ENCODE measurements around the gene MTHFD1.

DNA sequence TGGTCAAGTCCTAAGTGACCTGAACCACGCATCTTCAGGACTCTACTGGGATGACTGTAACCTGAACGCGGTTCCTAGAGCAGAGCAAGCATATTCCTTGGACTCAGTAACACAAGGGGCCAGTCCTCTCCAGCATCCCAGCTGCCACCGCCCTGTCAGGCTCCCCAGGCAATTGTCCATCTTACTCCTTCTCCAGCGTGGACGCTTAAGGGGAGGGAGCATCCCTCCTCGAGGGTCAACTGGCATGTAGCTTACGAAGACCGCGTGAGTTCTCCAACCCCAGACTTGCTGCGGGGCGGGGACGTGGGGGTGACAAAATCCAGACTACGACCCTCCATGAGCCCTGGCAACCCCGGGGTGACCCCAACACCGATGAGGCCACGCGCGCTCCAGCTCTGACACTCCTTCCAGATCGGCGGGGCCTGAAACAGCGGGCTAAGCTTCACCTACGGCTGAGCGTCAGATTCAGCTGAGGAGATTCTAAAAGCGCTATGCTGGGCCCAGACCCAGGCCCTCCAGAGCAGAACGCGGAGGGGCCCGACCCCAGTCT is 846 bp upstream of the MTHFD1 start:
- no peak for TF ChIP-seq POLR2A (IDR thresholded peaks at IDR 0.05)
- TF ChIP-seq, protein P1, sequence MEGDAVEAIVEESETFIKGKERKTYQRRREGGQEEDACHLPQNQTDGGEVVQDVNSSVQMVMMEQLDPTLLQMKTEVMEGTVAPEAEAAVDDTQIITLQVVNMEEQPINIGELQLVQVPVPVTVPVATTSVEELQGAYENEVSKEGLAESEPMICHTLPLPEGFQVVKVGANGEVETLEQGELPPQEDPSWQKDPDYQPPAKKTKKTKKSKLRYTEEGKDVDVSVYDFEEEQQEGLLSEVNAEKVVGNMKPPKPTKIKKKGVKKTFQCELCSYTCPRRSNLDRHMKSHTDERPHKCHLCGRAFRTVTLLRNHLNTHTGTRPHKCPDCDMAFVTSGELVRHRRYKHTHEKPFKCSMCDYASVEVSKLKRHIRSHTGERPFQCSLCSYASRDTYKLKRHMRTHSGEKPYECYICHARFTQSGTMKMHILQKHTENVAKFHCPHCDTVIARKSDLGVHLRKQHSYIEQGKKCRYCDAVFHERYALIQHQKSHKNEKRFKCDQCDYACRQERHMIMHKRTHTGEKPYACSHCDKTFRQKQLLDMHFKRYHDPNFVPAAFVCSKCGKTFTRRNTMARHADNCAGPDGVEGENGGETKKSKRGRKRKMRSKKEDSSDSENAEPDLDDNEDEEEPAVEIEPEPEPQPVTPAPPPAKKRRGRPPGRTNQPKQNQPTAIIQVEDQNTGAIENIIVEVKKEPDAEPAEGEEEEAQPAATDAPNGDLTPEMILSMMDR (IDR thresholded peaks at IDR 0.05) = no peak
